ENCODE measurements around the gene GCK. TPM values are rescaled to one million over a fixed set of nuclear protein-coding genes. Genes with fewer than 3 reads are reported as not detected.
A peak's percentile ranks its signal among the peaks of the same experiment; 100 is the strongest.

GCK gene
- total and polyA plus RNA-seq, 2 of the 13 experiments (the other 11 are each of a cell fraction or from before 2014, with no cell fraction given): not detected

DNA sequence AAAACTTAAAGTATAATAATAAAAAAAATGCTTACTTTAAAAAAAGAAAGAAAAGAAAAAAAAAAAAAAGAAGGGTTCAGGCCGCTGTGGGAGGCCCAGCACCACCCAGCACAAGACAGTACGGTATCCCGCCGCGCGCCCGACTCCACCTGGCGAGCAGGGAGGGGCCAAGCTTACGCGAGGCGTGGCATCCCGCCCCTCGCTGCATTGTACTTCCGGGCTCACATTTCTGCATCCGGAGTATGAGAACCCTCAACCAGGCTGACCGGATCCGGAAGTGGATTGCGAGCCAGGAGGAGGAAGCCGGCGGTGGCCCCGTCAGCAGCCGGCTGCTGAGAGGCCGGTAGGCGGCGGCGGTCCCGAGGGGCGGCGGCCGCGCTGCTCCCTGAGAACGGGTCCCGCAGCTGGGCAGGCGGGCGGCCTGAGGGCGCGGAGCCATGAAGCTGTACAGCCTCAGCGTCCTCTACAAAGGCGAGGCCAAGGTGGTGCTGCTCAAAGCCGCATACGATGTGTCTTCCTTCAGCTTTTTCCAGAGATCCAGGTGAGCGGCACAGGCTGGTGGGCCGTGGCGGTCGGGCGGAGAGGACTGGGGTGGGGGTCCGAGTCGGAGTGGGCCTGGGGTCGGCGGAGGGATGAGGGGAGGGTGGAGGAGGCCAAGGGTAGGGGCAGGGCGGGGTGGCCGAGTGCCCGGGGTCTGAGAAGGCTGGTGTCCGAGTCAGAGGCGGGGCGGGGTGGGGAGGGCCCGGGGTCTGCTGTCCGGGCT lies 11.6 kb upstream of the GCK start, which contains the start of gene YKT6 (continued):
- TF ChIP-seq, protein P1, sequence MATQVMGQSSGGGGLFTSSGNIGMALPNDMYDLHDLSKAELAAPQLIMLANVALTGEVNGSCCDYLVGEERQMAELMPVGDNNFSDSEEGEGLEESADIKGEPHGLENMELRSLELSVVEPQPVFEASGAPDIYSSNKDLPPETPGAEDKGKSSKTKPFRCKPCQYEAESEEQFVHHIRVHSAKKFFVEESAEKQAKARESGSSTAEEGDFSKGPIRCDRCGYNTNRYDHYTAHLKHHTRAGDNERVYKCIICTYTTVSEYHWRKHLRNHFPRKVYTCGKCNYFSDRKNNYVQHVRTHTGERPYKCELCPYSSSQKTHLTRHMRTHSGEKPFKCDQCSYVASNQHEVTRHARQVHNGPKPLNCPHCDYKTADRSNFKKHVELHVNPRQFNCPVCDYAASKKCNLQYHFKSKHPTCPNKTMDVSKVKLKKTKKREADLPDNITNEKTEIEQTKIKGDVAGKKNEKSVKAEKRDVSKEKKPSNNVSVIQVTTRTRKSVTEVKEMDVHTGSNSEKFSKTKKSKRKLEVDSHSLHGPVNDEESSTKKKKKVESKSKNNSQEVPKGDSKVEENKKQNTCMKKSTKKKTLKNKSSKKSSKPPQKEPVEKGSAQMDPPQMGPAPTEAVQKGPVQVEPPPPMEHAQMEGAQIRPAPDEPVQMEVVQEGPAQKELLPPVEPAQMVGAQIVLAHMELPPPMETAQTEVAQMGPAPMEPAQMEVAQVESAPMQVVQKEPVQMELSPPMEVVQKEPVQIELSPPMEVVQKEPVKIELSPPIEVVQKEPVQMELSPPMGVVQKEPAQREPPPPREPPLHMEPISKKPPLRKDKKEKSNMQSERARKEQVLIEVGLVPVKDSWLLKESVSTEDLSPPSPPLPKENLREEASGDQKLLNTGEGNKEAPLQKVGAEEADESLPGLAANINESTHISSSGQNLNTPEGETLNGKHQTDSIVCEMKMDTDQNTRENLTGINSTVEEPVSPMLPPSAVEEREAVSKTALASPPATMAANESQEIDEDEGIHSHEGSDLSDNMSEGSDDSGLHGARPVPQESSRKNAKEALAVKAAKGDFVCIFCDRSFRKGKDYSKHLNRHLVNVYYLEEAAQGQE (IDR thresholded peaks at IDR 0.05; ENCODE audit: borderline replicate concordance in 1 of 2, low read depth in 1 of 2, low read length in 2 of 2): peak in 1 of 2 experiments; percentile 32; a peak in 1 of 4 replicates
- TF ChIP-seq CBX2 (IDR thresholded peaks at IDR 0.05; ENCODE audit: low read depth, low read length) (no peak), CBX2 (CRISPR knock-in tag; IDR thresholded peaks at IDR 0.05; ENCODE audit: low read depth) (no peak), ZNF337 (CRISPR knock-in tag; IDR thresholded peaks at IDR 0.05; ENCODE audit: borderline replicate concordance, low read depth) (no peak), CREB1 (IDR thresholded peaks at IDR 0.05) (peak; percentile 62), CREB1 (CRISPR knock-in tag; IDR thresholded peaks at IDR 0.05) (no peak; the same call in 1 of the 2 replicates), NFAT5 (CRISPR knock-in tag; IDR thresholded peaks at IDR 0.05) (no peak), SMARCC2 (IDR thresholded peaks at IDR 0.05) (no peak), ZNF256 (CRISPR knock-in tag; conservative IDR thresholded peaks at IDR 0.05) (no peak), RARG (CRISPR knock-in tag; IDR thresholded peaks at IDR 0.05; ENCODE audit: low read depth) (no peak), PHF21A (CRISPR knock-in tag; IDR thresholded peaks at IDR 0.05) (0 out of 2 replicates have a peak, but pooled peaks have one; percentile 30), ZNF230 (CRISPR knock-in tag; IDR thresholded peaks at IDR 0.05) (no peak), ZFP36 (IDR thresholded peaks at IDR 0.05; ENCODE audit: borderline replicate concordance, low read depth, low read length, partially characterized antibody) (no peak), AKNA (CRISPR knock-in tag; IDR thresholded peaks at IDR 0.05; ENCODE audit: borderline replicate concordance) (no peak)

Data from HepG2 (cell line).